HG02970 (cell line): ENCODE measurements around the gene POLR3GL.
A peak's percentile ranks its signal among the peaks of the same experiment; 100 is the strongest.

Experiments
- ATAC-seq: cut with Tn5 transposase; IDR thresholded peaks from one replicate; pipeline ENCODE4 v1.9.1; 2021; ENCODE audit warnings: mild to moderate bottlenecking, moderate library complexity, moderate number of reproducible peaks; ENCODE audit not compliant: unreplicated experiment, low FRiP score

The POLR3GL gene

GRCh38 chr1:145972580-145972979, 8.1 kb downstream of the POLR3GL start:
- no peak for ATAC-seq

- ATAC-seq: no peak
Measured at GRCh38 chr1:145974721-145975120, 10.2 kb downstream of the POLR3GL start.

GRCh38 chr1:145975216-145975615, 10.7 kb downstream of the POLR3GL start:
- no peak for ATAC-seq

DNA sequence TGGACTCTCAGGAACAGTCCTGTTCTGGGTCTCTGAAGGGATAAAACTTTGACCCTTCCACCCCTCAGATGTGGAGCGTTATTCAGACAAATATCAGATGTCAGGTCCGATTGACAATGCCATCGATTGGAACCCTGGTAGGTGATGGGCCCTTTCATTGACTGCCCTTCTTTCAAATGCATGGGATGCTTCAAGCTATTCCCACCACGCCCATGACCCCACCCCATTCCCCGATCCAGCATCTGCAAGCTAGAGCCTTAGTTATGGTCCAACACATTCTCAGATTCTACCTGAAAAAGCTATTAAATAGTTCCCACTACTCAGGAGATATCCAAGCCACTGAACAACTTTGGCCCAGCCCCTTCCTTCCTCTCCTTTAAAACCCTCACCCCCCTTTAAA, 12.5 kb downstream of the POLR3GL start:
- ATAC-seq: no peak

DNA sequence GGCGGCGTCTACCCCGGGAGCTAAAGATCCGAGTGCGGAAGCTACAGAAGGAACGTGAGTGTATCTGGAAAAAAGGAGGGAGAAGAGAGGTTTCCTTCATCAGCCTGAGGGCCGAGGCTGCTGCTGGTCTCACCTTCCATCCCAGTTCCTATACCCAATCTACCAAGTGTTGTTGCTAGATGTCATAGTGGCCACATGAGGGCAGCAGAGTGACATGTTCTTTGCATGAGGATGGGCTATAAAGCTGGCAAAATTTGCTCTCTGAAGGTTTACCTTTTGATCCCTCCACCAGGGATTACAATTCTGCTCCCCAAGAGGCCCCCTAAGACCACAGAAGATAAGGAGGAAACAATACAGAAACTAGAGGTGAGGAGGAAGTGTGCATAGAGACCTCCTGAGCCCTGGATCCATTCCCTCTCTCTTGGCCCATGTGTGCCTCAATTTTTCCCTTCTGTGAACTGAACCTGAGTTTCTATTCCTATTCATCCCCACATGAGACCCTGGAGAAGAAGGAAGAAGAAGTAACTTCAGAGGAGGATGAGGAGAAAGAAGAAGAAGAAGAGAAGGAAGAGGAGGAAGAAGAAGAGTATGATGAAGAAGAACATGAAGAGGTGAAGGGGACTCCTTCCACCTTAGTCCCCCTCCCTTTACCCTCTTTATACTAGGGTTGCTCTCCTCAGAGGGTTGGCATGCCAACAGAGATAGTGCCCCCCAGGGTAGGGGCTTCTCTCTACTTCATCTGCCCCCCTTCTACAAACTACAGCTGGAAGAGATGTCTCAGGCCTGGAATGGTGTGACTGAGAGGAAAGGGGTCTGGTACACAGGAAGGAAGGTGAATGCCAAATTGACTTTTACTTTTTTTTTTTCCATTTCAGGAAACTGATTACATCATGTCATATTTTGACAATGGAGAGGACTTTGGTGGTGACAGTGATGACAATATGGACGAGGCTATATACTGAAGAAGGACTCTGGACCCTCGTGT, 13.3 kb downstream of the POLR3GL start:
- ATAC-seq: no peak

GRCh38 chr1:145978471-145978853, 14.0 kb downstream of the POLR3GL start:
- no peak for ATAC-seq

GRCh38 chr1:145978854-145979745, 14.6 kb downstream of the POLR3GL start:
- ATAC-seq: peak; percentile 70

- no peak for ATAC-seq
Measured at GRCh38 chr1:145979746-145980456, 15.4 kb downstream of the POLR3GL start.

- ATAC-seq: no peak
Measured at GRCh38 chr1:145980457-145980994, 16.0 kb downstream of the POLR3GL start.

GRCh38 chr1:145982010-145982723, 17.7 kb downstream of the POLR3GL start:
- ATAC-seq: no peak

DNA sequence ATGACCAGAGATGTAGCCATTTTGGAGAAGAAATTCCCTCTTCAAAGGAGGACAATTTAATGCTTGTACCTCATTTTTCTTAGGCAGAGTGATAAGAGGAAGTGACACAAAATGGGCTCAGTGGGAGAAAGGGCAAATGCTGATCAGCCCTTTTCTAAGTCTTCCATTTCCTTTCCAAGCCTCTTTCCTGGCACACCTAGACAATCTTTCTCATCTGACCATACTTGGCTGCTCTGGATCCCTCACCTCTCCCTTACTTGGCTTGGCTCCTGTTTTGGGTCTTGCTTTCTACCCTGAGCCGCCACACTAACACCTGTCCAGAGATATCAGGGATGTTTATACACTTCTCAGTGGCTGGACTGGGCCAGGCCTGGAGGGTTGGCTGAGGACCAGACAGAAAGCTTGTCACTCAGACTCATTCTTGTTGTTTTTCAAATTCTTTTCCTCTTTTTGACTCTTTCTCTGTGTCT, 18.8 kb downstream of the POLR3GL start:
- no peak for ATAC-seq

GRCh38 chr1:145983960-145984830, 19.7 kb downstream of the POLR3GL start:
- ATAC-seq: no peak

- ATAC-seq: no peak
Measured at GRCh38 chr1:145985129-145985501, 20.6 kb downstream of the POLR3GL start.

DNA sequence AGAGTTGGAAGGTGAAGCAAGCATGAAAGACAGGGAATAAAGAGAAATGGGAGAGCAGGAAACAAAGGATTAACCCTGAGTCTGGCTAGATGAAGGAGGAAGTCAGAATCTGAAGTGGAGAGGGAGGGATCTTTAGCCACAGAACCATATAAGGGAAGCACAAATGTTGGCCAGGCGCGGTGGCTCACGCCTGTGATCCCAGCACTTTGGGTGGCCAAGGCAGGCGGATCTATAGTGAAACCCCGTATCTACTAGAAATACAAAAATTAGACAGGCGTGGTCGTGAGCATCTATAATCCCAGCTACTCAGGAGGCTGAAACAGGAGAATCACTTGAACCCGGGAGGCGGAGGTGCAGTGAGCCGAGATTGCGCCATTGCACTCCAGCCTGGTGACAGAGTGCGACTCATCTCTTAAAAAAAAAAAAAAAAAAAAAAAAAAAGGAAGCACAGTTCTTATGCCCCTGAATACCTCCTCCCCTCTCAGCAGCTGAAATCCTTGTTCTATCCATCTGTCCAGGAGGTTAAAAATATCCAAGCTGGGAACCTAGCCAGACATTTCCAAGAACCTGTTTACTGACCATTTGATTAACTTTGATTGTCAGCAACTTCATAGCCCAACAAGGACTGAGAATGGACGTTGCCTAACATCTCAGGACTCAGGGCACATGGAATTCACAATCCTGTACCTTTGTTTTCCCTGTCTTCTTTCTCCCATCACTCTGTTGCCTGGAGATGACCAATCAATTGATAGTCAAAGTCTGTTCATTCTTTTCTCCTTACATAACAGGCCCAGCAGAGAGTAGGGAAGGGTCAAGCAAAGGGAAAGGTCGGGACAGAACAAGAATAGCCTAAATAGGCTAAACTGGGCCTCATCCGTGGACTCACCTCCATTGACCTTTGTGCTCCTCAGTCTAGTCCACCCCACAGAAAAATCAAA, 21.3 kb downstream of the POLR3GL start:
- ATAC-seq: no peak

DNA sequence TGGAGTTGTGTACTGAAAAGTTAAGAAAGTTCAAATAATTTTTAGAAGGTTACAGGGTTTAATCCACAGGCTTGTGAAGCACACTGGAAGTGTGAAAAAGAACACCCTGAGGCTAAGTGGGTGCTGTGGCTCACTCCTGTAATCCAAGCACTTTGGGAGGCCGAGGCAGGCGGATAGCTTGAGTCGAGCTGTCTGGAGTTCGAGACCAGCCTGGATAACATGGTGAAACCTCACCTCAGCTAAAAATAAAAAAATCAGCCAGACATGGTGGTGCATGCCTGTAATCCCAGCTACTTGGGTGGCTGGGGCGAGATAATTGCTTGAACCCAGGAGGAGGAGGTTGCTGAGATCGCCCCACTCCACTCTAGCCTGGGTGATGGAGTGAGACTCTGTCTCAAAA, 22.1 kb downstream of the POLR3GL start:
- no peak for ATAC-seq

- no peak for ATAC-seq
Measured at GRCh38 chr1:145987926-145988325, 23.4 kb downstream of the POLR3GL start.

DNA sequence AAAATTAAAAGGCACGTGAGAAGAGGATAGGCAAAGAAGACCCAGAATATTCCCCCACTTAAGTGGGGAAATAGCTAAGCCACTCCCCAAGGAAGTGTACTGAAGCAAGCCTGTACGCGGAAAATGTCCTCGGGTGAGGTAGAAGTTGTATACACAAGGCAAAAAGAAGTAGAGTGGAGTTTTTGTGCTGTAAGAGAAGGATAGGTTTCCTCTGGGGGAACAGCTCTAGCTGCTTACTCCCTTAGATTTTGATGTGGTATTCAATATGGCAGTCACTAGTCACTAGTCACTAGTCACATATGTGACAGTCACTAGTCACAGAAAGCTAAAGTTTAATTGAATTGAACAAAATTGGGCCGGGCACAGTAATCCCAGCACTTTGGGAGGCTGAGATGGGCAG, 24.3 kb downstream of the POLR3GL start:
- ATAC-seq: no peak
